Sigmoid colon (tissue), 7 donors: Measurements from ENCODE around the gene SERHL2. TPM values are rescaled to one million over a fixed set of nuclear protein-coding genes. Genes with fewer than 3 reads are reported as not detected.
A peak's percentile ranks its signal among the peaks of the same experiment; 100 is the strongest.
"Not testable (repeated sequence)": the region's sequence is repeated elsewhere in the genome, so short reads cannot be mapped to it uniquely, and the experiment has no call there.

Experiments used
- DNase-seq: peaks from one replicate; pipeline ENCODE4 v3.0.0-alpha.2; 2019
- H3K27ac ChIP-seq, 4 donors: fragments of 200-600 bp; sonication (generic); one replicate each; pipeline ENCODE4 v1.5.1; 2016 to 2019; ENCODE audit warnings: mild to moderate bottlenecking in 1 of 4
- H3K27me3 ChIP-seq, 3 donors: fragments of 200-600 bp; sonication (generic); one replicate each; pipeline ENCODE4 v1.5.1; 2019; ENCODE audit warnings: mild to moderate bottlenecking in 1 of 3
- H3K36me3 ChIP-seq, 4 donors: fragments of 200-600 bp; sonication (generic); one replicate each; pipeline ENCODE4 v1.5.1; 2016 to 2019
- H3K4me1 ChIP-seq, 4 donors: fragments of 200-600 bp; sonication (generic); one replicate each; pipeline ENCODE4 v1.5.1; 2017 to 2019
- H3K4me3 ChIP-seq, 4 donors: fragments of 200-600 bp; sonication (generic); one replicate each; pipeline ENCODE4 v1.5.1; 2017 to 2019; ENCODE audit warnings: mild to moderate bottlenecking in 2 of 4, moderate library complexity in 1 of 4
- H3K9me3 ChIP-seq, 4 donors: fragments of 200-600 bp in 3 of 4; sonication (generic) in 3 of 4; one replicate each; pipeline versions ENCODE4 v1.5.1 to v1.6.1; 2013 to 2019
- EP300 ChIP-seq, 4 donors: sonication (generic); formaldehyde crosslinking; IDR thresholded peaks; one replicate each; pipeline ENCODE4 v1.6.1; 2017; ENCODE audit warnings: antibody characterized with exemption in 4 of 4
- POLR2A ChIP-seq, 2 donors: fragments of 450-650 bp; IDR thresholded peaks; one replicate each; pipeline ENCODE4 v1.6.1; 2016; ENCODE audit warnings: antibody characterized with exemption in 2 of 2, mild to moderate bottlenecking in 2 of 2, moderate library complexity in 2 of 2
- POLR2AphosphoS5 ChIP-seq, 4 donors: sonication (generic); formaldehyde crosslinking; IDR thresholded peaks; one replicate each; pipeline ENCODE4 v1.6.1; 2017; ENCODE audit warnings: antibody characterized with exemption in 4 of 4
- WGBS, 2 donors: extraction: QIAGEN DNeasy Blood & Tissue Kit; methylation state at CpG; one replicate each; pipeline ENCODE4 v1.1.7; 2013; 5-methylcytosine and 5-hydroxymethylcytosine counted together
- intact Hi-C: fragments of 100-400 bp; cut with DNase I; formaldehyde crosslinking; loops from one replicate; pipeline ENCODE4 v1.15.1; 2023
- polyA plus RNA-seq, 3 donors: library from polyadenylated mRNA; stranded (reverse); fragments of 200-250 nt; gene quantifications; one replicate each; pipeline ENCODE4 v1.2.3, GENCODE V29; 2013
- total RNA-seq, 4 donors: library from RNA; depleted of rRNA; stranded (reverse); fragments of >200 nt; gene quantifications; one replicate each; pipeline ENCODE4 v1.1.0, GENCODE V29; 2016
- TF ChIP-seq, protein P1 (sequence below), 4 experiments: fragments of 450-650 bp in 3 of 4; fragments of 200-600 bp in 1 of 4; IDR thresholded peaks; one replicate each; pipeline ENCODE4 v1.5.1; 2016 to 2019; ENCODE audit warnings: antibody characterized with exemption in 4 of 4, mild to moderate bottlenecking in 3 of 4, moderate library complexity in 2 of 4
- donor health status: healthy with polysubstance abuse.
- donor health status: Bipolar disorder and iron deficiency.
- donor health status: healthy.

Gene SERHL2
- total and polyA plus RNA-seq, 7 donors, result 0.92 to 6.1 (median 2.8) TPM

DNA sequence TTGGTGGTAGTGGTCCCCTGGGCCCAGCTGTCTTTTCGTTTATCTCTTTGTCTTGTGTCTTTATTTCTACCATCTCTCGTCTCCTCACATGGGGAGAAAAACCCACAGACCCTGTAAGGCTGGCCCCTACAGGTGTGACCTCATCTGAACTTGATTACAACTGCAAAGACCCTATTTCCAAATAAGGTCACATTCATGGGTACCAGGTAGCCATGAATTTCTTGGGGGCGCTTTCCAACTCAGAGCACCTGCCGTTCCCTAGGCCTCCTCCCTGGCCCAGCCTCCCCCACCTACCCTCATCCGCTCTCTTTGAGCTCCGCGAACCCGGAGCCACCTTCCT, 20.1 kb upstream of the SERHL2 start:
- intact Hi-C loops, result no loop called here
- no peak for DNase-seq
- 85 to 92% methylated on average over 8 of the region's 8 CpGs for WGBS, 2 donors
- H3K9me3 ChIP-seq, result no peaks in the 10 kb centered on the region
- H3K36me3 ChIP-seq, result no peaks in the 10 kb centered on the region
- H3K4me1 ChIP-seq, result no peaks in the 10 kb centered on the region
- H3K4me3 ChIP-seq, result no peak overlapping the region
- TF ChIP-seq EP300 (IDR thresholded peaks at IDR 0.05) (no peak), POLR2A (IDR thresholded peaks at IDR 0.05) (no peak), POLR2AphosphoS5 (IDR thresholded peaks at IDR 0.05) (no peak)
- TF ChIP-seq, protein P1, sequence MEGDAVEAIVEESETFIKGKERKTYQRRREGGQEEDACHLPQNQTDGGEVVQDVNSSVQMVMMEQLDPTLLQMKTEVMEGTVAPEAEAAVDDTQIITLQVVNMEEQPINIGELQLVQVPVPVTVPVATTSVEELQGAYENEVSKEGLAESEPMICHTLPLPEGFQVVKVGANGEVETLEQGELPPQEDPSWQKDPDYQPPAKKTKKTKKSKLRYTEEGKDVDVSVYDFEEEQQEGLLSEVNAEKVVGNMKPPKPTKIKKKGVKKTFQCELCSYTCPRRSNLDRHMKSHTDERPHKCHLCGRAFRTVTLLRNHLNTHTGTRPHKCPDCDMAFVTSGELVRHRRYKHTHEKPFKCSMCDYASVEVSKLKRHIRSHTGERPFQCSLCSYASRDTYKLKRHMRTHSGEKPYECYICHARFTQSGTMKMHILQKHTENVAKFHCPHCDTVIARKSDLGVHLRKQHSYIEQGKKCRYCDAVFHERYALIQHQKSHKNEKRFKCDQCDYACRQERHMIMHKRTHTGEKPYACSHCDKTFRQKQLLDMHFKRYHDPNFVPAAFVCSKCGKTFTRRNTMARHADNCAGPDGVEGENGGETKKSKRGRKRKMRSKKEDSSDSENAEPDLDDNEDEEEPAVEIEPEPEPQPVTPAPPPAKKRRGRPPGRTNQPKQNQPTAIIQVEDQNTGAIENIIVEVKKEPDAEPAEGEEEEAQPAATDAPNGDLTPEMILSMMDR (IDR thresholded peaks at IDR 0.05), result no peak
- no peaks in the 10 kb centered on the region for H3K27me3 ChIP-seq
- no peak overlapping the region for H3K27ac ChIP-seq

DNA sequence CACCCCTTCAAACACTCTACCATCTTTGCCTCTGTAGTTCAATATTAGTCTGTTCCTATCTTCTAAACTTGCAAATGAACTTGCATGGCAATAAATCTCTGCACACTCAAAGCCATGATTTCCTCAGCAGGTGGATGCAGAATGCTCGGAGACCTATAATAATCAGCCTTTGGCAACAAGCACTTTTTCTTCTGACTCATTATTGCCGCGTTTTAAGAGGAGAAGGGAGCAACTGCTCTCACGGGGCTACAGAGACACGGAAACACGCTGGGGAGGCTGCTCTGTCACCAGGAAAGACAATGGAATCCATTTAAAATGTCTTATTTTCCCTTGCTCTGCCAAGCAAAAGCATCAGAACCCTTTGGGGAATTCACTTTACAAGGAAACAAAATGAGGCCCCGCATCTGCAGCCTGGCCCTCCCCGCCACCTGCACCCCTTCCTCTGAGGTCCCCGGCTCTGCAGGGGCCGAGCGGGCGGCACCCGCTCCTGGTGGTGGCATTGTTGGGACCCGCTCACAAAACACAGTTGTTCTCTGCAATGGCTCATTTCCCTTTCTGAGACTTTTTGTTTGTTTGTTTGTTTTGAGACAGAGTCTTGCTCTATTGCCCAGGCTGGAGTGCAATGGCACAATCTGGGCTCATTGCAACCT, 18.5 kb upstream of the SERHL2 start:
- 70 to 79% methylated on average over 4 of the region's 14 CpGs for WGBS, 2 donors
- H3K9me3 ChIP-seq, H3K27me3 ChIP-seq, H3K4me3 ChIP-seq, intact Hi-C loops, DNase-seq, H3K36me3 ChIP-seq, H3K27ac ChIP-seq, H3K4me1 ChIP-seq: not testable (repeated sequence)

DNA sequence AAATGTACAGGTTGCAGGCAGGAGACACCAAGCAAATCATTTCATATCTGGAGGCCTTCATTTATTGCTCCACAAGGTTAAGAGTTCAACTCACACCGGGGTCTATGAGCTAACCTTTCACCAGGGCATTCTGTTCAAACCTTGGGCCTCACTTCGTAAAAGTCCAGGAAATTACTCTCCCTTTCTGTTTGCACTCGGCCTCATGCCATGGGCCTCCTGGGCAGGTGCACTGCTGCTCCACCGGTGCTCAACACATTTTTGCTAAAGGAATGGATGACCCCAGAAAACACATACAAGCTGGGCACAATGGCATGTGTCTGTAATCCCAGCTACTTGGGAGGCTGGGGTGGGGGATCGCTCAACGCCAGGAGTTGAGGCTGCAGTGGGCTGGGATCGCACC, 17.6 kb upstream of the SERHL2 start:
- no peak for TF ChIP-seq EP300 (IDR thresholded peaks at IDR 0.05)
- TF ChIP-seq POLR2A (IDR thresholded peaks at IDR 0.05), result no peak
- TF ChIP-seq, protein P1 (IDR thresholded peaks at IDR 0.05), result no peak
- no peak for TF ChIP-seq POLR2AphosphoS5 (IDR thresholded peaks at IDR 0.05)
- WGBS, 2 donors, result 56 to 77% methylated on average over 7 of the region's 7 CpGs
- no peaks in the 10 kb centered on the region for H3K27me3 ChIP-seq
- H3K4me1 ChIP-seq, result no peaks in the 10 kb centered on the region
- no peak for DNase-seq
- H3K4me3 ChIP-seq, result no peak overlapping the region
- H3K27ac ChIP-seq, result no peak overlapping the region
- intact Hi-C loops, result no loop called here
- H3K36me3 ChIP-seq, result no peaks in the 10 kb centered on the region
- H3K9me3 ChIP-seq, result no peaks in the 10 kb centered on the region

DNA sequence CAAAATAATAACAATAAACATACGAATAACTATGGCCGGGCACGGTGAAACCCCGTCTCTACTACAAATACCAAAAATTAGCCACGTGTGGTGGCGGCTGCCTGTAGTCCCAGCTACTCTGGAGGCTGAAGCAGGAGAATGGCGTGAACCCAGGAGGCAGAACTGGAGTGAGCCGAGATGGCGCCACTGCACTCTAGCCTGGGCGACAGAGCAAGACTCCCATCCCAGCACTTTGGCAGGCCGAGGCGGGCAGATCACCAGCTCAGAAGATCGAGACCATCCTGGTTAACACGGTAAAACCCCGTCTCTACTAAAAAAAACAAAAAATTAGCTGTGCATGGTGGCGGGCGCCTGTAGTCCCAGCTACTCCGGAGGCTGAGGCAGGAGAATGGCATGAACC, 17.1 kb upstream of the SERHL2 start:
- H3K4me1 ChIP-seq, DNase-seq, H3K36me3 ChIP-seq, H3K27me3 ChIP-seq, intact Hi-C loops, H3K4me3 ChIP-seq, H3K9me3 ChIP-seq: not testable (repeated sequence)
- peak overlapping the region in 3 of 4 donors; percentile 21 to 40 (median 22) for H3K27ac ChIP-seq
- 87 to 96% methylated on average over 18 of the region's 18 CpGs for WGBS, 2 donors

DNA sequence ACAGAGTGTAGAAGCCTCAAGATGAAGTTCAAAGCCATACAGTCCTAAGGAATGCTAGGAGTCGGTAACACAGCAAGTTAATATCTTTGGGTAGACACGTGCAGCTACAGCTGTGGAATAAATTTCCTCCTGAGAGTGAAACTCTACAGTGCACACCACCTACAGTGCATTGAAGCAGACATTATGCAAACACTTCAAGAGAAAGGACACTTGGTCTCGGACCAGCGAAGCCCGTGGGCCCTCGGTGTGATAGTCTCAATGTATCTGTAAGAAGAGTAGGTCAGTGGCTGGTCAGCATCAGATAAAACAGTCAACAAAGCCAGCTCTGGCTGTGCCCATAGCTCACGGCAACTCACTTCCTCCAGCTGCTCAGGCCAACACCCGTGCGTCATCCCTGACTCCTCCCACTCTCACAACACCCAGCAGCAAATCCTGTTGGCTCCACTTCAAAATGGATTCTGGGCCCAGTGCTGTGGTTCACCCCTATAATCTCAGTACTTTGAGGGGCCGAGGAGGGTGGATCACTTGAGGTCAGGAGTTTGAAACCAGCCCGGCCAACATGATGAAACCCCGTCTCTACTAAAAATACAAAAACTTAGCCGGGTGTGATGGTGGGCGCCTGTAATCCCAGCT, 16.4 kb upstream of the SERHL2 start:
- H3K27ac ChIP-seq, result peak overlapping the region in 3 of 4 donors; percentile 22 to 40 (median 27)
- H3K4me3 ChIP-seq, H3K4me1 ChIP-seq, intact Hi-C loops, H3K27me3 ChIP-seq, DNase-seq, H3K36me3 ChIP-seq, H3K9me3 ChIP-seq: not testable (repeated sequence)
- WGBS, 2 donors, result 40 to 42% methylated on average over 13 to 14 of the region's 14 CpGs

DNA sequence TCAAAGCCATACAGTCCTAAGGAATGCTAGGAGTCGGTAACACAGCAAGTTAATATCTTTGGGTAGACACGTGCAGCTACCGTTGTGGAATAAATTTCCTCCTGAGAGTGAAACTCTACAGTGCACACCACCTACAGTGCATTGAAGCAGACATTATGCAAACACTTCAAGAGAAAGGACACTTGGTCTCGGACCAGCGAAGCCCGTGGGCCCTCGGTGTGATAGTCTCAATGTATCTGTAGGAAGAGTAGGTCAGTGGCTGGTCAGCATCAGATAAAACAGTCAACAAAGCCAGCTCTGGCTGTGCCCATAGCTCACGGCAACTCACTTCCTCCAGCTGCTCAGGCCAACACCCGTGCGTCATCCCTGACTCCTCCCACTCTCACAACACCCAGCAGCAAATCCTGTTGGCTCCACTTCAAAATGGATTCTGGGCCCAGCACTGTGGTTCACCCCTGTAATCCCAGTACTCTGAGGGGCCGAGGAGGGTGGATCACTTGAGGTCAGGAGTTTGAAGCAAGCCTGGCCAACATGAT, 14.5 kb upstream of the SERHL2 start:
- H3K4me1 ChIP-seq, intact Hi-C loops, H3K36me3 ChIP-seq, H3K9me3 ChIP-seq, H3K4me3 ChIP-seq, H3K27me3 ChIP-seq, DNase-seq: not testable (repeated sequence)
- peak in 1 of 4 donors; percentile 11 for TF ChIP-seq POLR2AphosphoS5 (IDR thresholded peaks at IDR 0.05)
- H3K27ac ChIP-seq, result peak overlapping the region in 2 of 4 donors; percentile 36 to 52
- 10 to 30% methylated on average over 9 of the region's 11 CpGs for WGBS, 2 donors

DNA sequence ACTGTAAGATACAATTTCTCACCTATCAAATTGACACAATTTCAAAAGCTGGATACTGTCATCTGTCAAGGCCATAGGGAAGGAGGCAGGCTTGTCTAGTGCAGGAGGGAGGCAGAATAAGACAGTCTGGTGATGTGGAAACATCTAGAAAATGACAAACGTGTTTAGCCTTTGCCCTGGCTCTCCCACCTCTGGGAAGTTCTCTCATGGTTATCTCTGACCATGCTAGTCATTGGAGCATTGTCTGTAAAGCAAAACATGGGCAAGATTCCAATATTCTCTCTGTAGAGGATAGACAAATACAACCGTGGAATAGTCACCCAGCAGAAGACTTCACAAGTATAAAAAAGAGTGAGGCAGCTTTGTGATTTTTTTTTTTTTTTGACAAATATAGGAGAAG, 9.1 kb upstream of the SERHL2 start:
- H3K27ac ChIP-seq, result no peak overlapping the region
- intact Hi-C loops, result no loop called here
- H3K9me3 ChIP-seq, result no peaks in the 10 kb centered on the region
- no peaks in the 10 kb centered on the region for H3K36me3 ChIP-seq
- no peak for TF ChIP-seq POLR2AphosphoS5 (IDR thresholded peaks at IDR 0.05)
- TF ChIP-seq, protein P1 (IDR thresholded peaks at IDR 0.05), result no peak
- TF ChIP-seq POLR2A (IDR thresholded peaks at IDR 0.05), result no peak
- TF ChIP-seq EP300 (IDR thresholded peaks at IDR 0.05), result no peak
- no peak for DNase-seq
- H3K27me3 ChIP-seq, result no peaks in the 10 kb centered on the region
- WGBS, 2 donors, result 6 to 49% methylated on average over 2 of the region's 2 CpGs
- no peak overlapping the region for H3K4me3 ChIP-seq
- no peaks in the 10 kb centered on the region for H3K4me1 ChIP-seq
